ENCODE measurements around the gene AKR1C2.
A peak's percentile ranks its signal among the peaks of the same experiment; 100 is the strongest.
"Not testable (repeated sequence)": the region's sequence is repeated elsewhere in the genome, so short reads cannot be mapped to it uniquely, and the experiment has no call there.

Gene AKR1C2

DNA sequence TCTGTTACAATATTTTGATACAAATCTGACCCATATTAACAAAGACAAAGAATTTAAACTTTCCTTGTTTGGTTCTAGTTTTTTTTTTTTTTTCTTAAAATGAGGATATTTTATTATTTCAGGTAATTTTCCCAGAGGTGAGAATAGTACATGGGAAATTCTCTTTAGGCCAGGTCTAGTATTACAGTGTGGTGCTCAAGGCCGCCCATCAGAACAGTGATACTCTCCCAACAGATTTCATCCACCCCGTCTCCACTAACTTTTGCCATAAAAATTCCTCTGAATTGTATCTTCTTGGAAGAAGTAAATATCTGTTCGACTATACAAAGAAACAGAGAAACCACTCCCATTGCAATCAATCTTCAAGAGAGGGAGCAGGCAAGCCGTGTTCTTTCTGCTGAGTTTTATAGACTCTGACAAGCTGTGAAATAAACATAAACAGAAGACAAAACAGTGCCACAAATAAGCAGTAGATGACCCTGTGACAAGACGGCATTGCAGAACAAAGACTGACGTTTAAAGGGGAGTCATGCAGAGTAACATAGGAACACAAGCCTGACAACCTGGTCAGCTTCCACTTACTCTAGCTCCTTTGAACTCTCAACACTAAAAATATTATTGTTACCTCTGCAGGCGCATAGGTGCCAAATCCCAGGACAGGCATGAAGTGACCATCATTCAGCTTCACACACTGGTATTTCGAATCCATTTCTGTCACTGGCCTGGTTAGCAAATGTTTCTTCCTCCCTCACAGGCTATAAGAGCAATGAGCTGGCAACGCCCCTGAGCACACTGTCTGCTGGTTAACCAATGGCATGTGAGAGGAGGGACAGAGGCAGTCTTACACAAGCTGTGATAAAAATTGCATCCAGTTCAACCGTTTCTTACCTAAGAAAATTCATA lies at the start of gene AKR1C2:
TSS of gene AKR1C2 (minus strand) at position 731 of the 903 bp plus-strand sequence. CDS start at position 709, 22 bp downstream.
- peak; percentile 42 for FAIRE-seq
- not testable (repeated sequence) for DNase-seq (ENCODE audit: insufficient read length, low spot score)

DNA sequence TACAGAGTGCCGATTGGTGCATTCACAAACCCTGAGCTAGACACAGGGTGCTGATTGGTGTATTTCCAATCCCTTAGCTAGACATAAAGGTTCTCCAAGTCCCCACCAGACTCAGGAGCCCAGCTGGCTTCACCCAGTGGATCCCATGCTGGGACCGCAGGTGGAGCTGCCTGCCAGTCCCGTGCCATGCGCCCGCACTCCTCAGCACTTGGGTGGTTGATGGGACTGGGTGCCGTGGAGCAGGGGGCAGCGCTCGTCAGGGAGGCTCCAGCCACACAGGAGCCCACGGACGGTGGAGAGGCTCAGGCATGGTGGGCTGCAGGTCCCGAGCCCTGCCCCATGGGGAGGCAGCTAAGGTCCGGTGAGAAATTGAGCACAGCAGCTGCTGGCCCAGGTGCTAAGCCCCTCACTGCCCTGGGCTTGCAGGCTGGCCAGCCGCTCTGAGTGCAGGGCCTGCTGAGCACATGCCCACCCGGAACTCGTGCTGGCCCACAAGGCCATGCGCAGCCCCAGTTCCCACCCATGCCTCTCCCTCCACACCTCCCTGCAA lies 49.4 kb upstream of the AKR1C2 start:
- FAIRE-seq; DNase-seq (ENCODE audit: insufficient read length, low spot score): not testable (repeated sequence)

DNA sequence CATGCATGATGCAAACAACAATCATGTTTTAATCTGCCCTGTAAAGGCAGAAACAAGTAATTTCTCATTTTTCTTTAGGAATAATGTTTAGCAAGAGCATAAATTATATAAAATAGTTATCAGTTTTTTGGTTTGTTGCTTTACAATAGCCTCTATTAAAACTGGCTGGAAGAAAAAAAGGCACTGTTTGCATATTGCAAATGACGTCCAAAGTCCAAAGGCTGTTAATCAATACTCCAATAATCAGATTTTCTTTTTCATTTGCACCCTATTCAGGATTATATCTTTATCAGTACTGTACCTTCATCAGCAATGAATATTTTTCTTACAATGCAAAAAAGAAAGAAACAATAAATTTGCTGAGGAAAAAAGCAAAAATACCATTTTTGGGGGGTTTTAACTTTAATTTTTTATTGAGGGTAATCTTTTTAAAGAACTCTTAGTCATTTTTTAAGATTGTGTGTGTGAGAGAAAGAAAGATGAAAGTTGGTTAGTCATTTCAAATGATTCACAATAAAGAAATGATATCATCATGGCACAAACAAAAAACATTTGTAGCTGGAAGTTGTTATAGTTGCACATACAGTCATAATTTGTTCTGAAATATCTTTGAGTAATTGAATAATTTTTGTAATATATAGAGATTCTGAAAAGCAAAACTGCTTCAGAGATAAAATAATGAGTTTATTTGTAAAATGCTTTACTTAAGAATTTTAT lies 44.4 kb upstream of the AKR1C2 start:
- FAIRE-seq: no peak
- DNase-seq (ENCODE audit: insufficient read length, low spot score): no peak

- not testable (repeated sequence) for DNase-seq (ENCODE audit: insufficient read length, low spot score); FAIRE-seq
Observed at GRCh38 chr10:5047055-5047454, 43.4 kb upstream of the AKR1C2 start.

- FAIRE-seq (no peak), DNase-seq (ENCODE audit: insufficient read length, low spot score) (no peak)
Observed at GRCh38 chr10:5046410-5046809, 42.8 kb upstream of the AKR1C2 start.

GRCh38 chr10:5045095-5045494 lies 41.4 kb upstream of the AKR1C2 start:
- DNase-seq (ENCODE audit: insufficient read length, low spot score) (no peak), FAIRE-seq (no peak)

DNA sequence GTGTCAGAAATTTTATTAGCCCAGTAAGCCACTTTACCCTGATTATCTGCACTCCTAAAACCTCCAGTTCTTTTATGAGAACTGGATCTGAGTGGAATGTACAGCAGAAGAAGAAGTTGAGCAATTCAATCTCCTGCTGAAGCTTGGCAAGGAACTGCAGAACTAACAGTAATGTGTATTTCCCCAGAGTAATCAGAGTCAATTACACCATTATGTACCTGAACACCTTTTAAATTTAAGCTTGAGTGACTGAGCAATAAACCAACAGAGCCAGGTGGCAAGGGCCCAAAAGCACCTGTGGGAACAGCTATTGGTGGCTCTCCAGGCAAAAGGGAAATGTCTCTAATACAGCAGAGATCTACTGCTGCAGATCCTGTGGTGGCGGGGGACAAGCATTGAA lies 40.1 kb upstream of the AKR1C2 start:
- DNase-seq (ENCODE audit: insufficient read length, low spot score): no peak
- FAIRE-seq: no peak

GRCh38 chr10:5042922-5043321 lies 39.3 kb upstream of the AKR1C2 start:
- FAIRE-seq: no peak

GRCh38 chr10:5041471-5042023 lies 37.9 kb upstream of the AKR1C2 start:
- no peak for FAIRE-seq
- DNase-seq (ENCODE audit: insufficient read length, low spot score): no peak

More at GRCh38 chr10:5042922-5043321, 39.3 kb upstream of the AKR1C2 start:
- no peak for DNase-seq (ENCODE audit: insufficient read length, low spot score)

- FAIRE-seq: no peak
Observed at GRCh38 chr10:5040781-5041470, 37.3 kb upstream of the AKR1C2 start.

DNA sequence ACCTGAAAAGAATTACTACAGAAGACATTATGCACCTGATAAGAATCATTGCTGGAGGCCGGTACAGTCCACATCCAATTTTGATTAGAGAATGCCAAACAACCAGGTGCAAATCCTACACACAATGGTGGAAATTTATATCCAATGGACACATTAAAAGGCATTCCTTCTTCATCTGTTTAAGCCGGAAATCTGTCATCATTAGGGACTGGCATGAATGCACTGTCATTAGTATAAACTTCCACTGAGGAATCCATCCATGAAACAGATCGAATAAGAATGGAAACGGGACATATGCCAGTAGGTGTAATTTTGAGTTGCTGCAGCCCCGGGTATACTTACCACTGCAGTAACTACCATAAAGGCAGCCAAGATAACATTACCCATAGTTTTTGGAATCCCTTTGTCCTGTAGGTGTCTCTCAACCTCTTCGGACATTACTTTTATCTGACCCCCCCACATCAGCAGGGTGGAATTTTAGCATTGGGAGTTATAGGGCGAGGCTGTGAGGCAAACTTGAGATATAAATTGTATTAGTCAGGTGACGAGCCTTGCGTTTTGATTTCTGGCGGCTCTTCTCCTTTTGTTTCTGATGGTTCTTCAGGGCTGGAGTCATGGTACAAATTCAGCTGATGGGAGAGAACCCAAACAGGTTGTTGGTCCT lies 36.5 kb upstream of the AKR1C2 start:
- FAIRE-seq (no peak), DNase-seq (ENCODE audit: insufficient read length, low spot score) (no peak)

More at GRCh38 chr10:5040781-5041470, 37.3 kb upstream of the AKR1C2 start:
- DNase-seq (ENCODE audit: insufficient read length, low spot score): no peak

DNA sequence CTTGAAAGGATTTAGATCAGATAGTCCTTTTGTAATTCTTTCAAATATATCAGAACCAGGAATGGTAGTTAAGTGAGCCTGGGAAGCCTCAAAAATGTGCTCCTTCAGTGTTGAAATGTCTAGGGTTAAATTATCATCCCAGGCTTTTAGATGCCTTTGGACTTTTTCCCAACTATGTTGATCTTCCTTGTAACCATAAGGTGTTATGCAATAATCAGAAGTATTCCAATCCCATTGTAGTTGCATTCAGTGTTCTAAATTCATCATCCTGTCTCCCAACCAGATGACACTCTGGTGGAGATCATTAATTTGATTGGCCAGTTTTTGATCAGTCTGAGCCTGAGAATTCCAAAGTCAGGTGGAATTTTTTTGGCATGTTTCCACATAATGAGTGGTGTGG lies 35.1 kb upstream of the AKR1C2 start:
- no peak for FAIRE-seq

DNA sequence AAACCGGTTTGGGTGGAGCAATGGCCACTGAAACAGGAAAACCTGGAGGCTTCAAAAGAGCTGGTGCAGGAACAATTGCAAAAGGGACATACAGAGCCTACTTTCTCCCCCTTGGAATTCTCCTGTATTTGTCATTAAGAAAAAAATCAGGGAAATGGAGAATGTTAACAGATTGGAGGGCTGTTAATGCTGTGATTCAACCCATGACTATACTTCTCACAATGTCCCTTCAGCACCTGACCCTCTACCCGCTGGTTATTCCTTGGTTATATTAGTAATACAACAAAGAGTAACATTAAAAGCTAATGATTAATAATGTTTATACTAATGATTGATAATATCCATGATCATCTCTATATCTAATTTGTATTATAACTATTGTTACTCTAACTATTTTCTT lies 34.4 kb upstream of the AKR1C2 start:
- FAIRE-seq: no peak
- no peak for DNase-seq (ENCODE audit: insufficient read length, low spot score)

More for the DNA sequence above, 35.1 kb upstream of the AKR1C2 start:
- no peak for DNase-seq (ENCODE audit: insufficient read length, low spot score)

DNA sequence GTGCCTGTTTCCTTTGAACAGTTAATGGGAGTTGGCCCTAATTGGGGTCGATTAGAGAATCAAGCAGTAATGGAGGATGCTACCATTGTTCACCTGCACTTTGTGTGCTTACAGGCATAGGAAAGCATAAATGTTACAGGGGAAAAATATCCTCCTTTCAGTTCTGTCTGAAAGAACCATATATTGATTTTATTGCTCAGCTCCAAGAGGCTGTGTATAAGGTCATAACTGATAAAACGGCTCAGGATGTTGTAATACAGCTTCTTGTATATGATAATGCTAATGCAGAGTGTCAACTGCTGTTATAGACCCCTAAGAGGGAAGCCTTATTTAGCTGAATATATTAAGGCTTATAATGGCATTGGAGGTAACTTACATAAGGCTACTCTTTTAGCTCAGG lies 32.9 kb upstream of the AKR1C2 start:
- FAIRE-seq: no peak
- DNase-seq (ENCODE audit: insufficient read length, low spot score): no peak

GRCh38 chr10:5035356-5035755 lies 31.7 kb upstream of the AKR1C2 start:
- DNase-seq (ENCODE audit: insufficient read length, low spot score): no peak
- FAIRE-seq: no peak

DNA sequence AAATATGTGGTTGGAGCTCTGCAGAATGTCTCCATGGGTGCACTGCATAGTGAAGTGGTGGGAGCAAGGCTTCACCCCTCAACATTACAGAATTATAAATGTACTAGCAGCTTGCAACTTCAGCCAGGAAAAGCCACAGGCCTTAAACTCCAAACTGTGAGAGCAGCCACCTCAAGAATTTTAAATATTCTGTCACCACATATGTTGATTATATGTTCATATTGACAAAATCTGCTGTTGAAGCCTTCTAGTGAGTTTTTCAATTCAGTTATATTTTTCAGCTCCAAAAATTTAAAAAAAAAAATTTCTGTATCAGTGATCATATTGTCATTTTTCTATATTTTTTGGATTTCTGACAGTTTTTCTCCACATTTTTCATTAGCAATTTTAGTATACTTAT lies 30.9 kb upstream of the AKR1C2 start:
- no peak for DNase-seq (ENCODE audit: insufficient read length, low spot score)
- FAIRE-seq: no peak

DNA sequence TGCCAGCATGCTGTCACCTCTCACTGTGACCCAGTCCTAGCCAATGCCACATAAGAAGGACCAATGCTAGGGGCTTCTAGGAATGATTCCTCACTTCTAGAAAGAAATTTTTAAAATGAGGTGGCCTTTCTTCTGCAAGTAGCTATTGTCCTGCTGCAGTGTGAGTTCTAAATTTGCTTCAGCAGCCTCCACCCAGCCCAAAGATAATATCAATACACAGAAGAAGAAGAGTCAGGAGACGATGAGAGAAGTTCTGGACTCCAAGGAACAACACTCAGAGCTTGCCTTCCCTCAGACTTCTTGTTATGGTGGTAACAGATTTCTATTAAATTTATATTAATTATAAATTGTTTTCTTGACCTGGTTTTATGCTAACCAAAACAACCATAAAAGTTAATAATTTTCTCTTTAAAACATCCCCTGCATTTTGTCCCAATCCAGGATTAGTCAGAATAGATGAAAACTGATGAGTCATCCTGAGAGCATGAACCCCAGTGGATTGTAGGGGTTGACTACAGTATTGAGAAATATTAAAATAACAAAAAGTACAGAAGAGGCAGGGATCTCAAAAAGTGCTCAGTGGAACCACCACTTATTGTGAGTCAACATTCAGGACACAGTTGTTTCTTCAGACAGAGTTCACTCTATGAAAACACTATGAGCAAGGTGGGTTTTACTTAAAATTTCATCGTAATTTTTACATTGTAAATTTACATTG lies 29.6 kb upstream of the AKR1C2 start:
- no peak for DNase-seq (ENCODE audit: insufficient read length, low spot score)
- FAIRE-seq: no peak

GRCh38 chr10:5032444-5032843 lies 28.8 kb upstream of the AKR1C2 start:
- FAIRE-seq; DNase-seq (ENCODE audit: insufficient read length, low spot score): not testable (repeated sequence)

DNA sequence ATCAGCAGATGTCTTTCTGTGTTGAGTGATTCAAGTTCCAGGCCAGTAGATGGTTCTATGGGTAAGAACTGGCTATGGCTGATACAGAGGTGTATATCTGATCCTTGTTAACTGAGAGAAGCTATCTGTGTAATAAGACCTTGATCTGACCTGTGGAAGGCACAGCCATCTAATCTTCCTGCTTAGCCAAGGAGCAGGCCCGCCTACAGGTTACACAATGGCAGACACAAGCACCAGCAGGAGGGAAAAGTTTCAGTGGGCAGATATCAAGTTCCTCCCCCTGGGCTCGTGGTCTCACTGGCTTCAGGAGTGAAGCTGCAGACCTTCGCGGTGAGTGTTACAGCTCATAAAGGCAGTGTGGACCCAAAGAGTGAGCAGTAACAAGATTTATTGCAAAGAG lies 27.9 kb upstream of the AKR1C2 start:
- FAIRE-seq; DNase-seq (ENCODE audit: insufficient read length, low spot score): not testable (repeated sequence)

Data from HTR-8/SVneo (cell line).